Measurements from ENCODE around the gene RAP1GAP2. TPM values are rescaled to one million over a fixed set of nuclear protein-coding genes. Genes with fewer than 3 reads are reported as not detected.

The RAP1GAP2 gene
- total RNA-seq, 2 experiments from 2014 or later = 11.3 to 28.2 TPM

DNA sequence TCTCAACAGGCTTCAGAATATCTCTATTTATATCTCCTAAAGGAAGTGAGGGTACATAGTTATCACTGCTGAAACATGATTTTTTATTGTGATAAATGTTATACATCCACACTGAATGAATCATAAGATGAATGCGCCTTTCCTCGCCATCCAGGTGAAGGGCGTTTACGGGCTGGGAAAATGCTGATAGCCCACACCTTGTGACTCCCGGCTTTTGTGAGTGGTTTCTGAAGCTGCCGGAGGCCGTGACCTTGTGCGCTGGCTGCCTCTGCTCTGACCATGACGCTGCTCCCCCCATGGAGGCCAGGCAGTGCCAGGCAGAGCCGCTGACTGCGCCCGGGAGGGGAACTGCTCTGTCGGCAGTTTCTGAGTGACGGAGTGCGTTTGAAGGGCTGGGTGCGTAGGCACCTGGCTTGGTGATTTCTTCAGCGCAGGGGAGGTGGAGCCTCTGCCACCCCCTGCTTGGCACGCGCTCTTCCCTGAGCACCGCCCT, 97.2 kb downstream of the RAP1GAP2 start:
- Histone ChIP-seq H3K4me1 (ENCODE audit: insufficient read depth, low read length, poor library complexity, severe bottlenecking) (peaks cover 6% of the 10 kb centered on the region), H2AFZ (ENCODE audit: low read length) (no peak overlapping the region), H4K20me1 (ENCODE audit: insufficient read depth, low read length) (no peaks in the 10 kb centered on the region), H3K4me3 (ENCODE audit: low read depth, low read length, poor library complexity, severe bottlenecking) (no peak overlapping the region), H3K27ac (ENCODE audit: low read depth, low read length, poor library complexity, severe bottlenecking) (no peak overlapping the region), H3K9me3 (ENCODE audit: low read length) (no peaks in the 10 kb centered on the region), H3K9me2 (ENCODE audit: insufficient read depth, low read length) (no peaks in the 10 kb centered on the region), H3K4me2 (ENCODE audit: low read length) (no peak overlapping the region), H3K36me3 (ENCODE audit: insufficient read depth, low read length) (no peaks in the 10 kb centered on the region), H3K79me2 (ENCODE audit: insufficient read depth, low read depth, low read length) (no peaks in the 10 kb centered on the region)
- TF ChIP-seq CTCF (conservative IDR thresholded peaks at IDR 0.05; ENCODE audit: low read length) (no peak), EZH2phosphoT487 (IDR thresholded peaks at IDR 0.05; ENCODE audit: borderline replicate concordance, low read depth, low read length) (no peak)
- DNase-seq (ENCODE audit: low spot score) = no peak
- CTCF ChIA-PET (ENCODE audit: unreplicated experiment) = no interaction called here
- BruUV-seq (replicated peaks) = no TSS peak
- POLR2A ChIA-PET = no interaction called here
- intact Hi-C loops (cut with micrococcal nuclease; ENCODE audit: unreplicated experiment) = no loop called here

DNA sequence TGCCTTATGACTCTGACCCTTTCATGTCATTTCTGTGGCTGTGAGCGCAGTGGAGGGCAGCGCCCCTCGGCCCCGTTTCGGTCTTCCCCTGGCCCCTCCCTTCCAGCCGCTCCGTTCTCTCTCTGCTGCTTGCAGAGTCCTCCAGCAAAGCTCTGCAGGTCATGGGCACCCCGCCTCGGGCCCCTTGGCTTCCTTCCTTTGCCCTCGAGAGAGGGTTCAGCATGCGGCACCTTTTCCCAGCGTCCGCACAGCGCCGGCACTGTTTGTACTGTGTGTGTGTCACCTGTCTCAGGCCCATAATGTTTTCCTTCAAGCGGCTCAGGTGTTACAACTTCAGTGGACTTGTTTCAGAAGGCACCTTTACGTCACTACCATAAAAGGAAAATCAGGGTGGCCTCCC, 98.5 kb downstream of the RAP1GAP2 start:
- no peak for TF ChIP-seq EZH2phosphoT487 (IDR thresholded peaks at IDR 0.05; ENCODE audit: borderline replicate concordance, low read depth, low read length)
- TF ChIP-seq CTCF (conservative IDR thresholded peaks at IDR 0.05; ENCODE audit: low read length) = no peak
- intact Hi-C loops (cut with micrococcal nuclease; ENCODE audit: unreplicated experiment) = no loop called here
- BruUV-seq (replicated peaks) = no TSS peak
- Histone ChIP-seq H3K4me2 (ENCODE audit: low read length) (no peak overlapping the region), H3K4me1 (ENCODE audit: insufficient read depth, low read length, poor library complexity, severe bottlenecking) (peaks cover under 1% of the 10 kb centered on the region), H2AFZ (ENCODE audit: low read length) (no peak overlapping the region), H3K9me2 (ENCODE audit: insufficient read depth, low read length) (no peaks in the 10 kb centered on the region), H3K36me3 (ENCODE audit: insufficient read depth, low read length) (no peaks in the 10 kb centered on the region), H3K27ac (ENCODE audit: low read depth, low read length, poor library complexity, severe bottlenecking) (no peak overlapping the region), H3K79me2 (ENCODE audit: insufficient read depth, low read depth, low read length) (no peaks in the 10 kb centered on the region), H4K20me1 (ENCODE audit: insufficient read depth, low read length) (no peaks in the 10 kb centered on the region), H3K9me3 (ENCODE audit: low read length) (no peaks in the 10 kb centered on the region), H3K4me3 (ENCODE audit: low read depth, low read length, poor library complexity, severe bottlenecking) (no peak overlapping the region)
- CTCF ChIA-PET (ENCODE audit: unreplicated experiment) = no interaction called here
- POLR2A ChIA-PET = no interaction called here
- DNase-seq (ENCODE audit: low spot score) = no peak

GRCh38 chr17:2897605-2898004, 101.4 kb downstream of the RAP1GAP2 start:
- Histone ChIP-seq H3K9me2 (ENCODE audit: insufficient read depth, low read length) (no peaks in the 10 kb centered on the region), H3K9me3 (ENCODE audit: low read length) (no peaks in the 10 kb centered on the region), H2AFZ (ENCODE audit: low read length) (no peak overlapping the region), H3K27ac (ENCODE audit: low read depth, low read length, poor library complexity, severe bottlenecking) (no peak overlapping the region), H3K4me2 (ENCODE audit: low read length) (no peak overlapping the region), H3K4me3 (ENCODE audit: low read depth, low read length, poor library complexity, severe bottlenecking) (no peak overlapping the region), H3K4me1 (ENCODE audit: insufficient read depth, low read length, poor library complexity, severe bottlenecking) (peaks cover 12% of the 10 kb centered on the region), H4K20me1 (ENCODE audit: insufficient read depth, low read length) (no peaks in the 10 kb centered on the region), H3K36me3 (ENCODE audit: insufficient read depth, low read length) (no peaks in the 10 kb centered on the region), H3K79me2 (ENCODE audit: insufficient read depth, low read depth, low read length) (no peaks in the 10 kb centered on the region)
- TF ChIP-seq CTCF (conservative IDR thresholded peaks at IDR 0.05; ENCODE audit: low read length) (no peak), EZH2phosphoT487 (IDR thresholded peaks at IDR 0.05; ENCODE audit: borderline replicate concordance, low read depth, low read length) (no peak)
- no TSS peak for BruUV-seq (replicated peaks)
- CTCF ChIA-PET (ENCODE audit: unreplicated experiment) = no interaction called here
- intact Hi-C loops (cut with micrococcal nuclease; ENCODE audit: unreplicated experiment) = no loop called here
- POLR2A ChIA-PET = no interaction called here
- DNase-seq (ENCODE audit: low spot score) = no peak
